ENCODE data around the gene FAR2.
"Not testable (repeated sequence)": the region's sequence is repeated elsewhere in the genome, so short reads cannot be mapped to it uniquely, and the experiment has no call there.

FAR2 gene

DNA sequence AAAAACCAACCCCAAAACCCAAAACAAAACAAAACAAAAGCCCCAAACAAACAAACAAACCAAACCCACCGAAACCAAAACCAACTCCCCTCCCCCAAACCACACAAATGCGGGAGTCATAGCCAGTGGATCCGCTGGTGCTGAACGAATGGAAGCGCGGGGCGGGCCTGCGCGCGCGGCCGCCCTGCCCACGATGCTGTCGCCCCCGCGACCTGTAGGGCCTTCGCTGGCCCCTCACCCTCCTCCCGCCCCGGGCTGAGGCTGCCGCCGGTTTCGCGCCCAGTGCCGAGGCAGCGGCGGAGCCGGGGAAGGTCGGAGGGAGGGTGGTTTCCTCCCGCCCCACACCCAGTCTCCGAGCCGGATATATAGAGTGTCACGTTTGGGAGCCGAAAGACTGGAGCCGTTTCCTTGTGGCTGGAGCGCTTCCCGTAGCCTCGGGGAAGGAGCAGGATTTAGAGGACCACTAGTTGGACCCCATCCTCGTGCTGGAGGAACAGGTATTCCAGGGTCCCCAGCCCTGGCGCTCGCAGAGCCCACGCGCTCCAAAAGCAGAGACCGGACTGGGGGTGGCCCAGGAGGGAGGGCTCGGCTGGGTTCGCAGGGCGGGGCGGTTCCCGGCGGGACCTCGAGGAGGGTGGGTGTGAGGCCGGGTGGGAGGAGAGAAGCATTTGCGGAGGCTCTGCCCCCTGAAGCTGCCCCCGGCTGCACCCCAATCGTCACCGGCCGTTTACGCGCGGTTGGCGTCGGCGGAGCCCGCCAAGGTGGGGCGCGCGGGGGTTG, at the start of gene FAR2:
FAR2 (plus strand) TSS at position 368 of the 780 bp plus-strand sequence. CDS start 121,172 bp downstream, outside the sequence.
- in situ Hi-C loops (cut with MboI; ENCODE audit: low sequenced_read_pairs) = no loop called here

DNA sequence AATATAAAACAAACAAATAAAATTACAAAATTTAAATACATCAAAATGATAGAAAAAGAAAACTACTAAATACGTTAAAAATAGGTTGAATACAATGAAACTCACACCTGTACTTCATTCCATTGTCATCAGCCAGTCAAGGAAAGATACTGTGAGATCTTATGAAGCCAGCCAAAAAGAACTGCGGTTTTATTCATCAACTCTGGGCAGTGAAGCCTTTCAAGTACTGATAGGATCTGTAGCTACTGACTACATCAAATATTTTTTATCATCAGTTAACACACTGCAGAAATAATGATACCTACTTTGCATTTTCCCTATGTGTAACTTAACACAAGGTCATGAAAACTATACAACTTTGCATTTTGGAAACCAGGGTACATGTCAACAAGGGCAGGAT, 46.3 kb upstream of the FAR2 start:
- in situ Hi-C loops (cut with MboI; ENCODE audit: low sequenced_read_pairs) = no loop called here

DNA sequence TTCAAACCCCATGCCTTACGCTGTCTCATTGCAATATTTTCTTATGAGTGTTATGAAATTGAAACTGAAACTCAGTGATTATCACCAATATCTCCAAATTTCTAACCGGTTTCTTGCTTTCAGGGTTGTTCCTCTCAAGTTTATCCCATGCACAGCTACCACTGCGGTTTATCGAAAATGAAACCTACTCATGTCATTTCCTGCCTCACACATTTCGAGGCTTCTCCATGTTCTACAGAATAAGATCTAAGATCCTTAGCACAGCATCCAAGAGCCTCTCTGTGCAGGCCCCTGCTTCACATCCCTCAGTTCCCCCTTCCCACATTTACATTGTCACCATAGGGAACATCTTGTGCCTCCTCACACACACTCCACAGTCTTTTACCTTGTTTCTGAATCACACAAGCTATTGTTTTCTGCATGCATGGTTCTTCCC, 45.5 kb upstream of the FAR2 start:
- in situ Hi-C loops (cut with MboI; ENCODE audit: low sequenced_read_pairs) = no loop called here

DNA sequence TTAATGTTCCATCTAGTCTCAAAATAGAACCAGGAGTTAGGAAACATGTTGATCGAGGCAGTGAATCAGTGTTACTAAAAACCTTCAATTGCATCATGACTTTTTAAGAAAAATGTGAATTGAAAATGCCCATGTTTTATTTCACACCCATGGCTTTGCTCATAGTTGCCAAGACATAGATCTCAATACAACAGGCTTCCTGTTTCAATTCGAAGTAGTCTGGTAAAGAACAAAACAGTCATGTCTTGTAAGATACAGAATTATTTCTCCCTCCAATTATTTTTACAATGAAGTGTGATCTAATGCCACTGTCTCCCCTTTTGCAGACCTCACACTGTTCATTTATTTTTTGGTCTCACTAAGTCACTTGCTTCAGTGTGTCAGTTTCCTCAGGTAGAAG, 44.6 kb upstream of the FAR2 start:
- in situ Hi-C loops (cut with MboI; ENCODE audit: low sequenced_read_pairs) = no loop called here

DNA sequence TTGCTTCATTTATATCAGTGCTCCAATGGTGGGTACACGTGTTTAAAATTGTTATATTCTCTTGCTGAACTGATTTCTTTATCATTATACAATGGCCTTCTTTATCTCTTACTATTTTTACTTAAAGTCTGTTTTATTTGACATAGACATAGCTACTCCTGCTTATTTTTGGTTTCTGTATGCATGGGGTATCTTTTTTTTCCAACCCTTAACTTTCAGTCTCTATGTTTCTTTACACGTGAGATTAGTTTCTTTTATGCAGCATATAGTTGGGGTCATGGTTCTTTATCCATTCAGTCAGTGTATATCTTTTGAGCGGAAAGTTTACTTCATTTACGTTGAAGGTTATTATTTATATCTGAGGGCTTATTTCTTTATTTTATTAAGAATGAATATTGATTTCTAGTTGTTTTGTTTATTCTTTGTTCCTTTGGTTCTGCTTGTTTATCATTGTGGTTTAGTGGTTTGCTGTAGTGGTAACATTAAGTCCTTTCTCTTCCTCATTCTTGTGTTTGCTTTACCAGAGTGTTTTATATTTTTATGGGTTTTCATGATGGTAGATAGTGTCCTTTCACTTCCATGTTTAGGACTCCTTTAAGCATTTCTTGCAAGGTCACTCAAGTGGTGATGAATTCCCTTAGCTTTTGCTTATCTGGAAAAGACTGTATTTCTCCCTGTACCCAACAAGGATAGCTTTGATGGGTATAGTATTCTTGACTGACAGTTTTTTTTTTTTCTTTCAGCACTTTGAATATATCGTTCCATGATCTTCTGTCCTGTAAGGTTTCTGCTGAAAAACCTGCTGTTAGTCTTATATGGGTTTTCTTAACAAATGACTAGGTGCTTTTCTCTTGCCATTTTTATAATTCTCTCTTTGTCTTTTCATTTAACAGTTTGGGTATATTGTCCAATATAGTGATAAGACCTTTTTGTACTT, 38.3 kb upstream of the FAR2 start:
- in situ Hi-C loops (cut with MboI; ENCODE audit: low sequenced_read_pairs) = no loop called here

DNA sequence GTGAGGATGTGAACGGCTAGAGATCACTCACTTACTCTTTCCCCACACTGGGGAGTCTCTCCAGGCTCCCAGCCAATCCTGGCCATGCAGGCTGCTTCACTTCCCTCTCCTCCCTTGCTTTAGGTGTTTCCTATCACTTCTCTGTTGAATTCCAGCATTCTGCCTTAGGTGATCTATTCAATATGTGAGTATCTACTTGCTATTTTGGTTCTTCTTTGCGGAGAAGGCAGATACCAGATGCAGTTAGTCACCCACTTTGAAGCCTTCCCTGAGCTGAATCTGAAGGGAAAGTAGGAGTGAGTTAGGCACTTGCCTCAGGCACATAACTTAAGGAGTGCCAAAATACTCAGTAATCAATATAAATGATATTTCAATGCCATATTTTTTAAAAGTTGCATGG, 36.0 kb upstream of the FAR2 start:
- in situ Hi-C loops (cut with MboI; ENCODE audit: low sequenced_read_pairs) = no loop called here

DNA sequence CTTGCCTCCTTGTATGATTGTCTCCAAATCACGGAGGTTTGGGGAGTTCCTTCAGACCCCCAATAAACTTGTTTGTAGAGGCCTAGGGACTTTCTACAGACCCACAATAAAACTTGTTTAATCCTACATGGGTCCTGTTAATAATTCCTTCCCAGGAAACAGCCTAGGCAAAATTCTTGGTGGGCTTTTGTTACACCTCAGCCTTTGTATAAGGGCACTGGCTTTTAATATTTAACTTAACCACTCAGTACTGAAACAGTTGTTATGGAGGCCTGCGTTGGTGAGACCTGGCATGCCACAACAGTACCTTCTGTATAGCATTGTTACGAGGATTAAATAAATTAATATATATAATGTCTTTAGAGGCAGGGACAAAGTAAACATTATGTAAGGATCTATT, 32.7 kb upstream of the FAR2 start:
- in situ Hi-C loops (cut with MboI; ENCODE audit: low sequenced_read_pairs) = no loop called here

DNA sequence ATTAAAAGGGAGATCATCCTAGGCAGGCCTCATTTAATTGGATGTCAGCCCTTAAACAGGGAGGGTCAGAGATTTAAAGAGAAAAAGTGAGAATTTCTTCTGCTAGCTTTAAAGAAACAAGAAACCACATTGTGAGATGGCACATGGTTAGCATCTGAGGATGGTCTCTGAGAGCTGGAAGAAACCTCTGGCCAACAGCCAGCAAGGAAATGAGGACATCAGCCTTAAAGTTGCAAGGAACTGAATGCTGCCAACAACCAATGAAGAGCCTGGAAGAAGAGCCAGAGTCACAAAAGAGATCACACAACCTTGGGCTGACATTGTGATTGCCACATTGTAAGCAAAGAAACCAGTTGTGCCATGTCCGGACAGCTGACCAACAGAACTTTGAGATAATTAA, 17.5 kb upstream of the FAR2 start:
- in situ Hi-C loops (cut with MboI; ENCODE audit: low sequenced_read_pairs) = no loop called here

DNA sequence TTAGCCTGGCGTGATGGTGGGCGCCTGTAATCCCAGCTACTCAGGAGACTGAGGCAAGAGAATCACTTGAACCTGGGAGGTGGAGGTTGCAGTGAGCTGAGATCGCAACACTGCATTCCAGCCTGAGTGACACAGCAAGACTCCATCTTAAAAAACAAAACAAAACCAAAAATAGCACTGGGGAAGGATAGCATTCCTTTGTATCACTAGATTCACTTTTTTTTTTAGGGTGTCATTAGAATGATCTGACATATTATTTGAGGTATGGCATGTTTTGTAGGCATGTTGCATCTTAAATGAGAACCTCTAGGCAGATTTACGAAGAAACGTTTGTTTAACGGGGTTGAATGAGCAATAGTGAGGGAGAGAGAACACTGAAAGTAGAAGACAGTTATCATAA, 16.8 kb upstream of the FAR2 start:
- in situ Hi-C loops (cut with MboI; ENCODE audit: low sequenced_read_pairs) = no loop called here

DNA sequence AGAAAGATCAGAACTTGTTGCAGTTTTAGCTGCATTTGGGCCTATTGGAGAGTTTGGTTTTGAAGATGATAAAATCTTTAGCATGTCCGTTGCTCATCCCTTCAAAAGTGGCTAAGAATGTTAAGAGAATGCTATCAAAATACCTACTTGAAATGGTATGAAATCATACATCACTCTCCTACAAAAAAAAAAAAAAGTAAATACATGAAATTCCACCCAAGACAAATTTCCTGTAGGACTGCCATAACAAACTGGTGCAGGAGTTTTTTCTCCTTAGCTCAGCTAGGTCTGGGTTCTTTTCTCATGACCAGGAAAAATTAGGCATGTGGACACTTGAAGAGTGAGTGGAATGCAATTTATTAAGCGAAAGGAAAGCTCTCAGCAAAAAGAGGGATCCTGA, 15.9 kb upstream of the FAR2 start:
- in situ Hi-C loops (cut with MboI; ENCODE audit: low sequenced_read_pairs) = no loop called here

DNA sequence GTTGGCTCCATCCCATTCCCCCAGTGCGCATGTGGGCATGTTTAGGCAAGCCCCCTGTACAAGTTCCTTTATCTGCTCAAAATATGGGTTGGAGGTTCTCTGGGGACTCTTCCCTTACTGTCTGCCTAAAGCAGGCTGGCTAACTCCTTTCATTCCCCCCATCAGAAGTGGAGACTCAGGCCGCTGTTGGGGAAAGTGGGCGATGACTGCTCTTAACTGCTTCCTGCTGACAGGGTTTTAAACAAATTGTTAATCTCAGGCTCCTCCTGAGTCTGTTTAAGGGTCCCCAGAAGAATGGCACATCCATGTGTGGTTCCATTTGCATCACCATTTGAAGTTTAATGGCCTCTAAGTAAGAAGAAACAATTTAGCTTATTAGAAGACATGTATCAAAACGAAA, 15.4 kb upstream of the FAR2 start:
- in situ Hi-C loops (cut with MboI; ENCODE audit: low sequenced_read_pairs) = no loop called here

DNA sequence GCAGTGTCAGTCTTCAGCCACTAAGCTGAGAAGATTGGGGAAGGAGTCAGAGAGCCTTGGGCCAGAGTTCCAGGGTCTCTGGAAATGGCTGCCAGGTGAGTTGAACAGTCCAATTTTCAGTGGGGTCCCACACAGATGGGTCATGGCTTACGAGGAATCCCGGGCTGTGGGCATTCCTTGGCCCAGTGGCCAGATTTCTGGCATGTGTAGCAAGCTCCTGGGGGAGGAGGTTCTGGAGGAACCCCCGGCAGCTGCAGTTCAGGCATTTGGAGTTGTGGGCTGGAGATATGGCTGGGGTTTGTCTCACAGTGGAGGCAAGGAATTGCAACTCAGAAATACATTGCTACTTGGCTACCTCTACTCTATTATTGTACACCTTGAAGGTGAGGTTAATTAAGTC, 10.8 kb upstream of the FAR2 start:
- in situ Hi-C loops (cut with MboI; ENCODE audit: low sequenced_read_pairs) = not testable (repeated sequence)

DNA sequence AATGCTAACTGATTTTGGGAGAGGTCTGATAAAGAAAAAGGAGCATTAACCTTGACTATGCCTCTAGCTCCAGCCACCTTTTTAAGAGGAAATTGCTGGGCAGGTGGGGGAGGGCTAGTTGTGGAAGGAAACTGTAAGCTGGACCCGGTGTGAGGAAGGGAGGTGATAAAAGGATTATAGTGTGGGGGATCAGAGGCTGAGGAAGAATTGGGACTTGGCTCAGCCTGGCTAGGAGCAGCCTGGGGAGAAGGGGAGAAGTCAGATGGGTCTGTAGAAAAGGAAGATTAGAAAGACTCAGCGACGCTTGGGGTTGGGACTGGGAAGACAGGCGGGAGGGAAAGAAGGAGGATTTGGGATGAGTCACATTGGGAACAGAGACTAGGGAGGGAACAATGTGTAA, 10.2 kb upstream of the FAR2 start:
- in situ Hi-C loops (cut with MboI; ENCODE audit: low sequenced_read_pairs) = not testable (repeated sequence)

DNA sequence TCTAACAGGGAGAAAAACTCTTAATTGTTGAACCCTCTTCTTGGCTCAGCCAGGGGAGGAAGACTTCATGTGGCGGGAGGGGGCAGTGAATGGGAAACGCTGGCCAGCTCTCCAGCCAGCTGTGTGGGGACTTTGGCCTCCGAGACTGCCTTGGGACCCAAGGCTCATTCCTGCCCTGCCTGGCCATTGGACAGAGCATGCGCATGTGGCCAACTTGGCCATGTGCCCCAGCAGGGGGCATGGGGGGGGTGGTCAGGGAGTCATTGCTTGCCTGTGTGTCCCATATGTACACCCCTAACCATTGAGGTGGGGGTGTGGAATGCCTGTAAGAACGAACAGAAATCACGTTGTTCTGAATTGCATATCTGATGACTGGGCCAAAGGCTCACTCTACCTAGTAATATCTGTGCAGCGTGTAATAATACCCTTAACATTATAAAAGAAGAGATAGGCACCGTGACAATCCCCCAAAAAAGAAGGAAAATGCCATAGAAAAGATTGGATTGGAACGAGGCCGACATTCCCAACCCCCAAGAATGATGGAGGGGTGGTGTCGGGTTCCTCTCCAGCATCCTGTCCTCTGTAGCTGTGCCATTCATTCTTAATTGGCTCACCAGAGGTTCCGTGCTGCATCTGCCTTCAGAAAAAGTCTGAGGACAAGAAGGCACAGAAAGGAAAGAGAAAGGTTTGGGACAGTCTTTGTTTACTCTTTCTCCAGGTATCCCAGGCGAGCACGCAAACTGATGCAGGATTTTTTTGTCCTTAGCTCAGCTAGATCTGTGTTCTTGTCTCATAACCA, 3.5 kb upstream of the FAR2 start:
- in situ Hi-C loops (cut with MboI; ENCODE audit: low sequenced_read_pairs) = no loop called here

DNA sequence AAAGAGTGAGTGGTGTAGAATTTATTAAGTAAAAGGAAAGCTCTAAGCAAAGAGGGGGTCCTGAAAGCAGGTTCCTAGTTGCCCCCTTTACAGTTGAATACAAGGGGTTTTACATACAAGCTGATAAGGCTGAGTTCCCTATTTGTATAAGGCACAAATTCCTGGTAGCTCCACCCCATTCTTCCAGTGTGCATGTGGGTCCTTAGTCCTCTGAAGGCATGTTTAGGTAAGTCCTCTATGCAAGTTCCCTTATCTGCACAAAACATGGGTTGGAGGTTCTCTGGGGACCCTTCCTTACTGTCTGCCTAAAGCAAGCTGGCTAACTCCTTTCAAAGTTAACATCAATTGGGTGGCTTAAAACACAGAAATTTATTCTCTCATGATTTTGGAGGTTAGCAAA, 2.9 kb upstream of the FAR2 start:
- in situ Hi-C loops (cut with MboI; ENCODE audit: low sequenced_read_pairs) = no loop called here

DNA sequence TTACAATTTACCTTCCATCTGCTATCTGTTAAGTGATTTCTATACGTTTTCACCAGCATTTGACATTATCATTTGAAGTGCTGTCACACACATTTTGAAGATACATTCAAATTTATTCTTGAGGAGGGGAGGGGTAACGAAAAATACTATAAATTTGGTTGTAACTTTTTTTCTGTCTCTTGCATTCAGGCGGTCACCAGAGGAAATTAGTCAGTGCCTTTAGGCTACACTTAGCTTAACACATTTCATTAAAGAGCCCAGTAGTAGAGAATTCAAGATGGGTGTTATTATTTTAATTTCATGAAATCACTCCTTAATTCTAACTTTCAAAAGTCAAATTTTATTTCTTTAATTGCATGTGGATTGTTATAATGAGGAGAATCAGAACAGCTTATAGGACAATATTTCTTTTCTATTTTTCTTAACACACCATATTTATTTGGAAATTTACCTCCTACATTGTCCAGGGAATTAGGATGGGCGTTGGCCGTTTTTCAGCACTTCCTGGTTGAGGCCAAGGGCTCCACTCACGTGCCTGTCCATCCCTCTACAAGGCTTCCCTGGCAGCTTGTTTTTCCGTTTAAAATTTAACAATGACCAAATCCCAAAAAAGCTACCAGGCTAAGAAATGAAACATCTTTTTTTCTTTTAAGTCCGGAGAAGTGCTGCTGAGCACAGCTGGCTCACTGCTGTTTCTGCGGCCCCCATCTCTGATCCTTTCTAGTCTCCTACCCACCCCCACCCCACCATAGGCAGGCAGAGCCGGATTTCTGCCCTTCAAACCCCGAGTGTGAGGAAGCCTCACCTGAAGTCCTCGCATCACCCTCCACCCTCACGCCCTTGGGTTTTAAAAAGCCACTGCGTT, 1.1 kb upstream of the FAR2 start:
- in situ Hi-C loops (cut with MboI; ENCODE audit: low sequenced_read_pairs) = no loop called here

DNA sequence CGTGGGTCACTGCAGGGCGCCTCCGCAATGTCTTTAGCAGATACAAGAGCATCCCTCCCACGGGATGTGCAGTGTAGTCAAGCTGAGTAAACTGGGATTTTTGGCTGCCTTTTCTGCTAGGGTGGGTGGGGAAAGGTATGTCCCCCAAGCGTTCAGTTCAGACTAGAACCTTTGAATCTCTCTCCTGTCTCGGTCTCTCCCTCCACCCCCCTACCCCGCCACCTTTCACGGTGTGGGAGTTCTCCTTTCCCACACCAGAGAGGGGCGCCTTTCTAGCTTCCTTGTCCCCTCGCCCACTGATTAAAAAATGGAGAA, 525 bp upstream of the FAR2 start:
- in situ Hi-C loops (cut with MboI; ENCODE audit: low sequenced_read_pairs) = no loop called here

DNA sequence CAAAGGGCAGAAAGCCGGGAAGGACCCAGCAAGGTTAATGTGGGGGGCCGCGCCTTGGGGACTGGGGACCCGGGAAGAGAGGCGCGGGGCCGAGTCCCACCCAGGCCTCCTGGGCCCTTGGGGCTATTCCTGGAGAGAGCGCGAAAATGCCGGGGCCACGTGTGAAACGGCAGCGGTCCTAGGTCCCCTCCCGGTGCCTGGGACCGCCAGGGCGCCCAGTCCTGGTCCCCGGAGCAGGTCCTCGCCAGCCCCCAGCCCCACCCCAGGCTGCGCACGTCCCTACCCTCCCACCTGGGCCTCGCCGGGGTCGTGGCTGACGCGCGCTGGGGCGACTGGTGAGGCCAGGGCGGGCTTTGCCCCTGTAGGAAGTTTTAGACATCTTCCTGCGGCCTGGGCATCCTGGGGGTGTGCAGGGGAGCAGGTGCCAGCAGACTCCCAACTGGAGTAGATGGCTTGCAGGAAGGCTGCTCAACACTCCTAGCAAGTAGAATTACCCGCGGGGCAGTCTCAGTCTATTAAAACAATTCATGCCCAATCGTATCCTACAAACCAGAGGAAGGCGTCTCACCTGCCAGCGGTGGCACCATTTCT, 708 bp downstream of the FAR2 start:
- in situ Hi-C loops (cut with MboI; ENCODE audit: low sequenced_read_pairs) = no loop called here

DNA sequence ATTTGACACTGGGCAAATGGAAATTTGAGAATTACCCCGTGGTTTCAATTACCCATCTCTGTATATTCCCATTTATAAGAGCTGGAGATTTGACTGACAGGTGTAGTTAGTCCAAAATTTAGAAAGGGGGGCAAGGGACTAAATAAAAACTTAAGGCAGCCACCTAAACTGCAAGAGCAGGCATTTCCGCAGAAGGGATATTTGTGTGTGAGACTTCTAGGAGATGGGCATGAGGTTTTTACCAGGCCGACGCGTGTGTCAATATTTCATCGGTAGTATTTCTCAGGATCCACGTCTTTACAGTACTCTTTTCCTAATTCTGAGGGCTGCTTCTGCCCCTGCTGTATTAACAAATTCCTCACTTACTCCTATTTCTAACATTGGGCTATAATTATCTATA, 1.4 kb downstream of the FAR2 start:
- in situ Hi-C loops (cut with MboI; ENCODE audit: low sequenced_read_pairs) = no loop called here

DNA sequence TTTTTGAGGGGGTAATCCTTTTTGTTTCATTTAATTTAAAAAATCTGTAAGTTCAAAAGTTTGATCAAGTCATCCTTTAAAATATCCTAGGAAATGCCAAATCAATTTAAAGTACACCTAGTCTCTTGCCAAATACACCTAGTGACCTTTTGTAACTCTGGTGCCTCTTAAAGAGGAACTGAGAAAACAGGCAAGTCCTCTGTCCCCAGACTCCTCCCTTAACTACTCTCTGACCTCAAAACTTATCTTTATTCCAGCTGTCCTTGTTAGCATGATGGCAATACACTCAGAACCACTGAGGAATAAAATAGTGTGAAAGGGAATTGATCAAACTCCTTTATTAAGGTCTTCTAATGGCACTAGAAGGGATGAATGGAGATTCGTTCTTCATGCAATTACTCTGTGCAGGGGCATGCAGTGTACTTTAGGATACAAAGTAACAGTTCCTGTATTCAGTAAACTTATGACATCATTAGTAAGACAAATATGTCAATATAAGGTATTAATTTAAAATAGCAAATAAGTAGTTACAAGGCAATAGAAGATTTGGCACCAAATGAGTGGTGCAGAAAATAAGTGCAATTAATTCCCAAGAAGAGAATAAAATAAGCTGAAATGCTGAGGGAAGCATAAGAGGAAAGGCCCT, 3.3 kb downstream of the FAR2 start:
- in situ Hi-C loops (cut with MboI; ENCODE audit: low sequenced_read_pairs) = no loop called here
